Measurements from ENCODE around the gene UBC. TPM values are rescaled to one million over a fixed set of nuclear protein-coding genes. Genes with fewer than 3 reads are reported as not detected.
A peak's percentile ranks its signal among the peaks of the same experiment; 100 is the strongest.
"Not testable (repeated sequence)": the region's sequence is repeated elsewhere in the genome, so short reads cannot be mapped to it uniquely, and the experiment has no call there.

UBC gene
- total and polyA plus RNA-seq, 5 donors from 2014 or later: 1,179 to 2,012 (median 1,557) TPM

GRCh38 chr12:124940393-124941169, 26.1 kb upstream of the UBC start:
- DNase-seq: peak; percentile 73 to 90 (median 79)
- peak overlapping the region; percentile 95 for H3K4me3 ChIP-seq (ENCODE audit: low read depth, low read length)

GRCh38 chr12:124940143-124940392, 25.6 kb upstream of the UBC start:
- Histone ChIP-seq H3K27ac (ENCODE audit: insufficient read depth, low read length, poor library complexity, severe bottlenecking) (peak overlapping the region; percentile 81), H3K9me3 (ENCODE audit: control insufficient read depth in 2 of 2, low read length in 2 of 2) (no peaks in the 10 kb centered on the region), H3K4me1 (ENCODE audit: control insufficient read depth, insufficient read depth, low read length, poor library complexity, severe bottlenecking) (peaks cover 31% of the 10 kb centered on the region), H3K4me3 (ENCODE audit: low read depth, low read length) (peak overlapping the region; percentile 95), H3K27me3 (ENCODE audit: control insufficient read depth, insufficient read depth, low read length) (no peaks in the 10 kb centered on the region), H3K36me3 (ENCODE audit: control insufficient read depth, insufficient read depth, low read length) (no peaks in the 10 kb centered on the region)
- ATAC-seq (ENCODE audit: low read depth in 2 of 2) (no peak), DNase-seq (no peak)
- H3K27me3 Mint-ChIP-seq: peaks cover 4% of the 10 kb centered on the region
- peaks cover 3% of the 10 kb centered on the region for H3K36me3 Mint-ChIP-seq
- H3K4me1 Mint-ChIP-seq: peaks cover 0 to 10% (median 4%) of the 10 kb centered on the region in 4 donors
- H3K4me3 Mint-ChIP-seq: no peak overlapping the region
- no peaks in the 10 kb centered on the region for H3K9me3 Mint-ChIP-seq
- H3K27ac Mint-ChIP-seq: no peak overlapping the region

More at GRCh38 chr12:124940393-124941169, 26.1 kb upstream of the UBC start:
- no peaks in the 10 kb centered on the region for H3K9me3 ChIP-seq (ENCODE audit: control insufficient read depth in 2 of 2, low read length in 2 of 2)
- no peaks in the 10 kb centered on the region for H3K9me3 Mint-ChIP-seq
- H3K27ac ChIP-seq (ENCODE audit: insufficient read depth, low read length, poor library complexity, severe bottlenecking): peak overlapping the region; percentile 81
- peaks cover 4% of the 10 kb centered on the region for H3K27me3 Mint-ChIP-seq
- peaks cover 0 to 10% (median 4%) of the 10 kb centered on the region in 4 donors for H3K4me1 Mint-ChIP-seq
- peak; percentile 64 to 69 for ATAC-seq (ENCODE audit: low read depth in 2 of 2)
- no peaks in the 10 kb centered on the region for H3K36me3 ChIP-seq (ENCODE audit: control insufficient read depth, insufficient read depth, low read length)
- H3K4me1 ChIP-seq (ENCODE audit: control insufficient read depth, insufficient read depth, low read length, poor library complexity, severe bottlenecking): peaks cover 31% of the 10 kb centered on the region
- no peaks in the 10 kb centered on the region for H3K27me3 ChIP-seq (ENCODE audit: control insufficient read depth, insufficient read depth, low read length)
- no peak overlapping the region for H3K4me3 Mint-ChIP-seq
- no peak overlapping the region for H3K27ac Mint-ChIP-seq
- peaks cover 3% of the 10 kb centered on the region for H3K36me3 Mint-ChIP-seq

- peaks cover 31% of the 10 kb centered on the region for H3K4me1 ChIP-seq (ENCODE audit: control insufficient read depth, insufficient read depth, low read length, poor library complexity, severe bottlenecking)
- DNase-seq (peak; percentile 79 to 93 (median 89)), ATAC-seq (ENCODE audit: low read depth in 2 of 2) (peak; percentile 70 to 72)
- no peaks in the 10 kb centered on the region for H3K36me3 ChIP-seq (ENCODE audit: control insufficient read depth, insufficient read depth, low read length)
- no peaks in the 10 kb centered on the region for H3K9me3 Mint-ChIP-seq
- peaks cover 4% of the 10 kb centered on the region for H3K27me3 Mint-ChIP-seq
- peaks cover 0 to 10% (median 4%) of the 10 kb centered on the region in 4 donors for H3K4me1 Mint-ChIP-seq
- peaks cover 3% of the 10 kb centered on the region for H3K36me3 Mint-ChIP-seq
- H3K4me3 Mint-ChIP-seq: no peak overlapping the region
- H3K27ac Mint-ChIP-seq: no peak overlapping the region
- H3K9me3 ChIP-seq (ENCODE audit: control insufficient read depth in 2 of 2, low read length in 2 of 2): no peaks in the 10 kb centered on the region
- H3K27me3 ChIP-seq (ENCODE audit: control insufficient read depth, insufficient read depth, low read length): no peaks in the 10 kb centered on the region
- peak overlapping the region; percentile 81 for H3K27ac ChIP-seq (ENCODE audit: insufficient read depth, low read length, poor library complexity, severe bottlenecking)
- H3K4me3 ChIP-seq (ENCODE audit: low read depth, low read length): peak overlapping the region; percentile 95
Measured at GRCh38 chr12:124939421-124940142, 25.1 kb upstream of the UBC start.

GRCh38 chr12:124939079-124939420, 24.6 kb upstream of the UBC start:
- no peaks in the 10 kb centered on the region for H3K9me3 Mint-ChIP-seq
- Histone ChIP-seq H3K36me3 (ENCODE audit: control insufficient read depth, insufficient read depth, low read length) (no peaks in the 10 kb centered on the region), H3K4me3 (ENCODE audit: low read depth, low read length) (peak overlapping the region; percentile 95), H3K9me3 (ENCODE audit: control insufficient read depth in 2 of 2, low read length in 2 of 2) (no peaks in the 10 kb centered on the region), H3K27ac (ENCODE audit: insufficient read depth, low read length, poor library complexity, severe bottlenecking) (peak overlapping the region; percentile 81), H3K27me3 (ENCODE audit: control insufficient read depth, insufficient read depth, low read length) (no peaks in the 10 kb centered on the region), H3K4me1 (ENCODE audit: control insufficient read depth, insufficient read depth, low read length, poor library complexity, severe bottlenecking) (peaks cover 31% of the 10 kb centered on the region)
- no peak overlapping the region for H3K4me3 Mint-ChIP-seq
- H3K27me3 Mint-ChIP-seq: peaks cover 4% of the 10 kb centered on the region
- peaks cover 0 to 10% (median 4%) of the 10 kb centered on the region in 4 donors for H3K4me1 Mint-ChIP-seq
- H3K36me3 Mint-ChIP-seq: peaks cover 3% of the 10 kb centered on the region
- no peak overlapping the region for H3K27ac Mint-ChIP-seq
- peak; percentile 36 to 47 for ATAC-seq (ENCODE audit: low read depth in 2 of 2)
- DNase-seq: peak in 2 of 3 donors; percentile 47 to 81

- peak in 1 of 3 donors; percentile 47 for DNase-seq
Measured at GRCh38 chr12:124938587-124938986, 24.1 kb upstream of the UBC start.

GRCh38 chr12:124938108-124938507, 23.7 kb upstream of the UBC start:
- peak overlapping the region; percentile 81 for H3K27ac ChIP-seq (ENCODE audit: insufficient read depth, low read length, poor library complexity, severe bottlenecking)
- peak overlapping the region; percentile 95 for H3K4me3 ChIP-seq (ENCODE audit: low read depth, low read length)
- ATAC-seq (ENCODE audit: low read depth in 2 of 2): no peak
- no peaks in the 10 kb centered on the region for H3K27me3 ChIP-seq (ENCODE audit: control insufficient read depth, insufficient read depth, low read length)
- H3K9me3 ChIP-seq (ENCODE audit: control insufficient read depth in 2 of 2, low read length in 2 of 2): no peaks in the 10 kb centered on the region
- Mint-ChIP-seq H3K36me3 (peaks cover 1% of the 10 kb centered on the region), H3K9me3 (no peaks in the 10 kb centered on the region), H3K27ac (peak overlapping the region in 2 of 3 donors; percentile 23 to 62), H3K4me1 (peaks cover 0 to 10% (median 4%) of the 10 kb centered on the region in 4 donors), H3K27me3 (peaks cover 4% of the 10 kb centered on the region), H3K4me3 (peak overlapping the region in 1 of 4 donors; percentile 13)
- peaks cover 31% of the 10 kb centered on the region for H3K4me1 ChIP-seq (ENCODE audit: control insufficient read depth, insufficient read depth, low read length, poor library complexity, severe bottlenecking)
- DNase-seq: peak in 1 of 3 donors; percentile 13
- no peaks in the 10 kb centered on the region for H3K36me3 ChIP-seq (ENCODE audit: control insufficient read depth, insufficient read depth, low read length)

More at GRCh38 chr12:124938587-124938986, 24.1 kb upstream of the UBC start:
- Mint-ChIP-seq H3K27ac (no peak overlapping the region), H3K9me3 (no peaks in the 10 kb centered on the region), H3K27me3 (peaks cover 4% of the 10 kb centered on the region), H3K4me3 (no peak overlapping the region), H3K4me1 (peaks cover 0 to 10% (median 4%) of the 10 kb centered on the region in 4 donors), H3K36me3 (peaks cover 3% of the 10 kb centered on the region)
- peaks cover 31% of the 10 kb centered on the region for H3K4me1 ChIP-seq (ENCODE audit: control insufficient read depth, insufficient read depth, low read length, poor library complexity, severe bottlenecking)
- H3K4me3 ChIP-seq (ENCODE audit: low read depth, low read length): peak overlapping the region; percentile 95
- ATAC-seq (ENCODE audit: low read depth in 2 of 2): no peak
- H3K9me3 ChIP-seq (ENCODE audit: control insufficient read depth in 2 of 2, low read length in 2 of 2): no peaks in the 10 kb centered on the region
- no peaks in the 10 kb centered on the region for H3K27me3 ChIP-seq (ENCODE audit: control insufficient read depth, insufficient read depth, low read length)
- H3K27ac ChIP-seq (ENCODE audit: insufficient read depth, low read length, poor library complexity, severe bottlenecking): peak overlapping the region; percentile 81
- no peaks in the 10 kb centered on the region for H3K36me3 ChIP-seq (ENCODE audit: control insufficient read depth, insufficient read depth, low read length)

GRCh38 chr12:124931528-124931927, 17.1 kb upstream of the UBC start:
- H3K27me3 ChIP-seq (ENCODE audit: control insufficient read depth, insufficient read depth, low read length); H3K27ac Mint-ChIP-seq; H3K4me3 ChIP-seq (ENCODE audit: low read depth, low read length); H3K36me3 Mint-ChIP-seq; H3K9me3 ChIP-seq (ENCODE audit: control insufficient read depth in 2 of 2, low read length in 2 of 2); H3K9me3 Mint-ChIP-seq; ATAC-seq (ENCODE audit: low read depth in 2 of 2); DNase-seq; H3K4me3 Mint-ChIP-seq; H3K36me3 ChIP-seq (ENCODE audit: control insufficient read depth, insufficient read depth, low read length); H3K27ac ChIP-seq (ENCODE audit: insufficient read depth, low read length, poor library complexity, severe bottlenecking): not testable (repeated sequence)
- peaks cover 24% of the 10 kb centered on the region for H3K27me3 Mint-ChIP-seq
- H3K4me1 ChIP-seq (ENCODE audit: control insufficient read depth, insufficient read depth, low read length, poor library complexity, severe bottlenecking): peaks cover 12% of the 10 kb centered on the region
- peaks cover 12 to 36% (median 21%) of the 10 kb centered on the region in 4 donors for H3K4me1 Mint-ChIP-seq
